COLO829 (cell line): ENCODE results near the gene PLXNA4.
"Not testable (repeated sequence)": the region's sequence is repeated elsewhere in the genome, so short reads cannot be mapped to it uniquely, and the experiment has no call there.

Experiments
- DNase-seq: peaks from one replicate; pipeline ENCODE4 v3.0.0; 2012; ENCODE audit warnings: low spot score

PLXNA4 gene

DNA sequence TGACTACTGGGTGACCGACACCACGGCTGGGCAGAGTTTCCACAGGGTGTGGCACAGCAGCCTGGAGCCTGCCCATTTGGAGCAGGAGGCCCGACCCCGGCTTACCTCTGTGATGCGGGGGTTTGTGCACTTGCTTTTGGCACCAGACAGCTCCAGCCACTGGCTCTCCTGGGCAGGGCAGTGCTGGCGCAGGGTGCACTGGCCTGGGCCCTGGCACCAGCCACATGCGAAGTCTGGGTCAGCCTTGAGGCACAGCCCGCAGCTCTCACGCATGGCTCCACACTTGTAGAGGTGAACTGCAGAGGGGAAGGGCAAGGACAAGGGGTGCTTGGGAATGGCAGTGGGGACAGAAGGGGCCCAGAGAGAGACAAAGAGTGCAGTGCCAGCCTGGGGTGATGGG is 373.7 kb downstream of the PLXNA4 start:
- DNase-seq: no peak

DNA sequence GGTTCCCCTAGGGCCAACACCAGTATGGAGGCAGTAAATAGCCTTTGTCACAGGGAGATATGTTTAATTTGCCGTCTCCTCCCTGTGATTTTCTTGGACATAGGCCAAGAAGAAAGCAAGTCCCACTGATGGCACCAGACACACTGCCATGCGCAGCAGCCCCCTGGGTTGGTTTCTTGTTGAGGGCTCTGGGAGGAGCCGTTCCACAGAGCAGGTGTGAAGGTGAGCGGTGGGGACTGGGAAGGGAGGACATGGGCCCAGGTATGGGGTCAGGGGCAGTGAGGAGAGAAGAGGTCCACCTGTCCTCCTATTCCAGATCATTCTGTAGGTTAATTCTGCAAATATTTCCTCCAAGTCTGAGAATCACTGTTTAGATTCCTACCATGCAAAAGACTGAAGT is 376.1 kb downstream of the PLXNA4 start:
- no peak for DNase-seq

GRCh38 chr7:132199626-132200025 is 376.6 kb downstream of the PLXNA4 start:
- no peak for DNase-seq

DNA sequence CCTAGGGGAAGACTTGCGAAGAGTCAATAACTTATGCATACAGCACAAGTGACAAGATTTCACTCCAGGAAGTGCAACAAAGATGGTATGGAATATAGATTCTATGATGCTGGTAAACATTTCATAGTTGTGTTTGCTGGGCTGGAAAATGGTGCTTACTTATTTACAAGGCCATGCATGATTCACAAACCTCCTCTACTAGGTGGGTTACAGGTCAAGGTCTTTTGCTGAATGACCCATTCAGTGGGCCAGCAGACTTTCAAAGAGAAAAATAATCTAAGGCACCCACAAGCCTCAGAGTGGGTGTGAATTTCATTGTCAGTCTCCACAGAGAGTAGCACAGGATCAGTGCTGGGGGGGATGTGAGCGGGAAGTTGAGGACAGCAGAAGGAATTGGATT is 378.5 kb downstream of the PLXNA4 start:
- no peak for DNase-seq

DNA sequence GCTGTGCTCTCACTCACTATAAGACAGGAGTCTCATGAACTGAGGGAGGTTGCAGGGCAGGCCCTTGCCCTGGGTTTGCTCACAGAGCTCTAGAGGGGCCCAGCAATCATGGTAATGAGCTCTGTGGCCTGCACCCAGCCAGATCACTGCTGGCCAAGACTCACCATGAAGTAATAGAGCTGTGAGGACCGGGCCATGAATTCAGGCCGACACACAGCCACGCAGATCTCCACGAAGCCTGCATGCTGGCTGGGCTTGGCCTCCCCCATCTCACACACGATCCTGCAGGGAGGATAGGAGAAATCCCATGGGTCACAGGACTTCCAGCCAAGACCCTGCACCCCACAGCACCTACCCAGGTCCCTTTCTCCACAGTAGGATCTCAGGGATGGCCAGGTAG is 382.4 kb downstream of the PLXNA4 start:
- DNase-seq: no peak

DNA sequence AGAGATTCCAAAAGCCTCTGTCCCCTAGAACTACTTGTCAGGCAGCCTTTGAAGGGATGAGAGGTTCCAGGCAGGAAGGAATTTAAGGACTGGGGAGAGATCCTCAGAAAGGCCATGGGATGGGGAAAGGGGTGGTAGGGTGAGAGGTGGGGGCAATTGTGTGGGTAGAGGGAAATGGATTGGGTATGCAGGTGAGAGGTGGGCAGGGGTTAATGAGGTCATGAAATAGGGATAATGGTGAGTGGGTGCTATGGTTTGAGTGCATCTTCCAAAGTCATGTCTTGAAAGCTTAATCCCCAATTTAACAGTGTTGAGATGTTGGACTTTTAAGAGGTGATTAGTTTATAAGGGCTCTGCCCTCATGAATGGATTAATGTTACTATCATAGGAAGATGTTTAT is 383.5 kb downstream of the PLXNA4 start:
- DNase-seq: no peak

GRCh38 chr7:132191418-132191817 is 384.9 kb downstream of the PLXNA4 start:
- DNase-seq: no peak

DNA sequence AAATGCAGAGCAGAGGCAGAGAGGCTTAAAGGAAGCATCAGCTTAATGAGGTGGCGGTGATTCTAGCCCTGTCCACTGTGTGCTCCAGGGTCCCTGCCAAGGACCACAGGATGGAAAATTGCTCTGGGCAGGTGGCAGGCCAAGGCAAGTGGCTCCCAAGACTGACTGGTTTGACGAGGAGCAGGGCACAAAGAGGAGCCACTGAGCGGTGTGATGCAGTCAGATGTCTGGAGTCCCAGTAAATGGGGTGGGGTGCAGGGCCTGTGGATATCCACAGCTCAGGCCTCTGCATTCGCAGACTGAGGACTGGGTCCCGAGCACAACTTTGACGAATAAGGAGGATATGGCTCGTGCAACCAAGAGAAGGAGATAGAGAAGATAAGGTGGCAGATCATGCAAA is 385.6 kb downstream of the PLXNA4 start:
- no peak for DNase-seq

DNA sequence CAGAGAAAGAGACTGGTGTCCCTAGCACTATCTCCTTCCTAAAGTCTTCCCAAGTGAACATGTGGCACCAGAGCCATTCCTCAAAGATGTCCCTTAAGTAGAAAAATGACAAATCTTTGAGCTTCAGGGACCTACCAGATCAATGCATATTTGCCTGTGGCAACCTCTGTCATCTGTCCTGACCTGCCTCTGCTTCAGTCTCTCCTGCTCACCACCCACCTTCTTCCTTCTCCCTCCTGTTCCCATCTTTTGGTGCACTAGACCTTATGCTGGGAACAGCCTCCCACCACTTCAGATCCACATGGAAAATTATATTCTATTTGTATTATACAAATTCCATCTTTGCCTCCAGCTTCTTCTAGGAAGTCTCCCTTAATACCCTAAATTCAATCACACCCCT is 386.4 kb downstream of the PLXNA4 start:
- DNase-seq: no peak

DNA sequence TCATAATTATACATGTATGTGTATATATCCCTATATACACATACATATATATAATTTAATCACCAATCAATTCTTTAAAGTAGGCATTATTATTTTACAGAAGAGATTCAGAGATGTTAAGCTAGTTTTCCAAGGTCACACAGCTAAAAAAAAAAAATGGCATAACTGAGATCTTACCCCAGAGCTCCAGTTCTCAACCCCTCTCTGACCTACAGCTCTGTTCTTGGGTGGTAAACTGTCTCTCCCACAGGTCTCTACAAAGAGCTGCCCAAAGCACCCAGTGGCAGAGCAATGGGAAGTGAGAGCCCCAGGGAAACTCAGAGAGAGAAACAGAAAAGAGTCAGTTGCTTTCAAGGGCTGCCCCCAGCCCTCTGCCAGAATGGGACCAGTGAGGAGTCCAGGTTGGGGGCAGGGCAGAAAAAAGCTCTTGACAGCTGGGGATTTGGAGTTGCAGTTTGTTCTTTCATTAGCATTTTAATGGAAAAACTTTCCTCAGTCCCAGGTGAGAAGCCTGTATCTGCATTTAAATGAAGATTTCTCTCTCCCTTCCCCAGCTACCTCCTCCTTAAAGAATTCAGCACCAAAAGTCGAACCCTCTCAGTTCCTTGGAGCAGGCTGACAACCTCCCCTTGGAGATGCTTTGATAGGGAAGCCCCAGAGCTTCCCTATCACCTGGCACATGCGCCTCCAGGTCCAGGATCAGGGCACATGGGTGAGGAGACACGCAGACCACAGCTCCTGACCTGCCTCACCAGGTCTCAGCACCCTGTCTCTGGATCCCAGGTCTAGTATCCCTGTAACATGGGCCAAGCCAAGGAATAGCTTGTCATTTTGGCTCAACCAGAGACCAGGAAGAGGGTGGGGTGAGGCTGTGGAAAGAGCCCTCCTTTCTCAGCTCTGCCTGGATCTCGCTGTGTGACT is 388.1 kb downstream of the PLXNA4 start:
- no peak for DNase-seq

DNA sequence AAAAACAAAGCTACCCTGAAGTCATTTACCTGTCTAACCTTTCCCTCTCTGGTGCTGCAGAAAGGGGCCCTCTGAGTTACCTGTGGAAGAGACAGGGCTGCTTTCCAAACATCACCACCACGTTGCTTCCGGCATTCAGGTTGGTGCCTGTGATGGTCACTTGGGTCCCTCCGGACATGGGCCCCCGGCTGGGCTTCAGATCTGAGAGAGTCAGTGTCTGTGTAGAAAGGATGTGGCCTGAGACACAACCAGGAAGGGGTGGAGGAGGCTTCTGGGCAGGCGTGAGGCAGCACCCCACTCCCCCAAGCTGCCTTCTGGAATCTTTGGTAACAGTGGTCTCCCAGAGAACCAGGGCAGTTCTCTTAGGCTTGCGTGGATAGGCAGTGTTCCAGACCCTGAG is 388.9 kb downstream of the PLXNA4 start:
- DNase-seq: no peak

DNA sequence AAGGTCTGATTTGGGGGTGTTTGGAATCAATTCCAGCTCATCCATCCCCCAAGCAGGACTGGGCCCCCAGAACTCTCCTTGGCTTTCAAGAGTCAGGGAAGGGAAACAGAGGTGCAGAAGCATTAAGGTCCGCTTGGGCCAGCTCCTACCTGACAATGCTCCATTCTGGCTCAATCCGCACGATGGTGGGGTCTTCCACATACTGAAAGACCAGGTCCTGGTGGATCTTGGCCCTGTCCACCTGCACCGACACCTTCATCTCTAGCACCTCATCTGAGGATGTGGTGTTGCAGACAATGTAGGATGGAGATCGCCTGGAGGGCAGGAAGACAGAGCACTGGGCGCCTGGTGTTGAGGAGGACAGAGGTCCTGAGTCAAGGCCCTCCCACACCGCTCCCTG is 391.1 kb downstream of the PLXNA4 start:
- DNase-seq: no peak

GRCh38 chr7:132183781-132184380 is 392.4 kb downstream of the PLXNA4 start:
- no peak for DNase-seq

DNA sequence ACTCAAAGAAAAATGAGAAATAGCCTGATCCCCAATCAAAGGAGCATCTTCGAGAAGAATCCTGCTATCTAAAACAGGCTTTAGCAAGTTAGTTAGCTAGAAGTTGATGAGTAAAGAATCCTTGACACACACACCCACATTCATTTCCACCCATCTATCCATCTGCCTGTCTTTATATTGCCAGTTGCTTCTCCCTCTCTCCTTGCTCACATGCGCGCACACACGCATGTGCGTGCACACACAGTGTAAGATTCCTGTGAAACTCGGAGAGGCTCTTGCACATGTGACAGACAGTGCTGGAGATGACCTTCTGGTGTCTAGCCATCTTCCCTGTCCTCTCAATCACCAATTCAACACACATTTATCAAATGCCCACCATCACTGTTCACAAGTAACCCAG is 393.3 kb downstream of the PLXNA4 start:
- DNase-seq: no peak

- DNase-seq: no peak
Observed at GRCh38 chr7:132181946-132182685, 394.2 kb downstream of the PLXNA4 start.

DNA sequence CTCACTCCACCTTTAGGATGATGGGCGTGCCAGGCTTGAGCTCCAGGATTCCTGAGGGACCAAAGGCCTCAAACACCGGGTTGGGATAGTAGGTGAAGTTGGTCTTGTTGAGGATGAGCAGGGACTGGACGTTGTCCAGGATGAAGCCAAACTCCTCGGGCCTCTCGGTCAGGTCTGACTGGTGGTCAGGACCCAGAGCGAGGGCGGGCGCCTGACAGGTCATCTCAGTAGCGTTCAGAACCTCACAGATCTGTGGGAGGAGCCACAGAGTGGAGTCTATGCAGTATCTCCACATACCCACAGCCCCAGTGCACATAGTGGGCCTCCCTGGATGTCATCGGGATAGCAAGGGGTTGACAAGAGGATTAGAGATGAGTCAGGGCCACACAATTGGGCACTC is 394.9 kb downstream of the PLXNA4 start:
- DNase-seq: no peak

DNA sequence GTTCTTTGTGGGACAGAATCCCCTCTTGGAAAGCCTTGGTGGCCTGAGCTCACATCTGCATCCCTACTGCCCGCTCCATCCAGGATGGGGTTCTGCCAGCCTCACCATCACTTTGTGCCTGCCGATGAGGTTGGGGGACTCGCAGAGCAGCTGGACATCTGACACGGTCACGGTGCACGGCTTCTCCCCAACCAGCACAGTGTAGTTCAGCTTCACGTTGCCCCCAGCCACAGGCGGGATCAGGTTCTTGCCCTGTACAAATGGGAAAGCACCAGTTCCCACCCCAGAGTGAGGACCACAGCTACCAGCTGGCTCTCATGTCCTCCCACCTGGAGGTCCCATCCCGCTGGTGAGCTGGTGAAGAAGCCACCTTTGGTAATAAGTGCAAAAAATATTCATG is 395.8 kb downstream of the PLXNA4 start:
- no peak for DNase-seq

GRCh38 chr7:132179681-132180080 is 396.6 kb downstream of the PLXNA4 start:
- no peak for DNase-seq

GRCh38 chr7:132179080-132179430 is 397.2 kb downstream of the PLXNA4 start:
- DNase-seq: no peak

- DNase-seq: not testable (repeated sequence)
Observed at GRCh38 chr7:132178402-132179079, 397.7 kb downstream of the PLXNA4 start.

- no peak for DNase-seq
Observed at GRCh38 chr7:132177708-132178401, 398.4 kb downstream of the PLXNA4 start.

GRCh38 chr7:132176719-132177118 is 399.6 kb downstream of the PLXNA4 start:
- DNase-seq: no peak
